Brain microvascular endothelial cell (primary cell): ENCODE measurements around the gene ELMO1.

ENCODE experiments used
- DNase-seq: peaks from one replicate; pipeline ENCODE4 v3.0.0-alpha.2; 2020
- H3K27ac ChIP-seq: fragments of 250-450 bp; sonication (Bioruptor Pico); 2 replicates; pipeline ENCODE4 v1.5.1; 2020; ENCODE audit warnings: mild to moderate bottlenecking, moderate library complexity
- H3K27me3 ChIP-seq: fragments of 250-450 bp; sonication (Bioruptor Pico); replicated peaks from 2 replicates; pipeline ENCODE4 v1.5.1; 2020; ENCODE audit warnings: mild to moderate bottlenecking
- H3K36me3 ChIP-seq: fragments of 250-450 bp; sonication (Bioruptor Pico); replicated peaks from 2 replicates; pipeline ENCODE4 v1.5.1; 2020; ENCODE audit warnings: mild to moderate bottlenecking
- H3K4me3 ChIP-seq: 2 replicates; pipeline ENCODE4 v1.5.1; 2011; ENCODE audit warnings: low read depth, mild to moderate bottlenecking, control low read depth, low read length, moderate library complexity
- in situ Hi-C: cut with HindIII; loops from 2 replicates; pipeline ENCODE4 v1.10.0; 2017; ENCODE audit warnings: low sequenced_read_pairs, low pct_ligation_motif_present
- TF ChIP-seq, protein P1 (sequence below): IDR thresholded peaks from 2 replicates; pipeline ENCODE4 v1.5.1; 2011; ENCODE audit warnings: low read depth, mild to moderate bottlenecking, moderate library complexity, low read length, control low read depth, inconsistent platforms; ENCODE audit errors: missing control alignments

ELMO1 gene

DNA sequence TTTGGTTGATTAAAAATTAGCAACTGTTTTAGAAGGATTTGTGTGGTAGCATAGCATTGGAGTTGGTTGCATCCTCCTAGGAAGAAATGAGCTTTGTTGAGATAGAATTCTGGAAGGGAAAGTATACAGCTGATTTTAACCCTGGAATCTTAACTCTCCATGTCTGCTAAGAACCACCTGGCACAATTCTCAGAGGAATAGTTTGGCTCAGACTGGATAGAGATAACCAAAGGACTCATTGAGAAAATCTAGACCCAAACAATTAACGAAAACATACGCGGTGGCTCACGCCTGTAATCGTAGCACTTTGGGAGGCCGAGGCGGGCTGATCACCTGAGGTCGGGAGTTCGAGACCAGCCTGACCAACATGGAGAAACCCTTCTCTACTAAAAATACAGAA, 625.3 kb downstream of the ELMO1 start:
- Histone ChIP-seq H3K36me3 (no peaks in the 10 kb centered on the region), H3K27me3 (no peaks in the 10 kb centered on the region), H3K27ac (no peak overlapping the region), H3K4me3 (no peak overlapping the region)
- TF ChIP-seq, protein P1, sequence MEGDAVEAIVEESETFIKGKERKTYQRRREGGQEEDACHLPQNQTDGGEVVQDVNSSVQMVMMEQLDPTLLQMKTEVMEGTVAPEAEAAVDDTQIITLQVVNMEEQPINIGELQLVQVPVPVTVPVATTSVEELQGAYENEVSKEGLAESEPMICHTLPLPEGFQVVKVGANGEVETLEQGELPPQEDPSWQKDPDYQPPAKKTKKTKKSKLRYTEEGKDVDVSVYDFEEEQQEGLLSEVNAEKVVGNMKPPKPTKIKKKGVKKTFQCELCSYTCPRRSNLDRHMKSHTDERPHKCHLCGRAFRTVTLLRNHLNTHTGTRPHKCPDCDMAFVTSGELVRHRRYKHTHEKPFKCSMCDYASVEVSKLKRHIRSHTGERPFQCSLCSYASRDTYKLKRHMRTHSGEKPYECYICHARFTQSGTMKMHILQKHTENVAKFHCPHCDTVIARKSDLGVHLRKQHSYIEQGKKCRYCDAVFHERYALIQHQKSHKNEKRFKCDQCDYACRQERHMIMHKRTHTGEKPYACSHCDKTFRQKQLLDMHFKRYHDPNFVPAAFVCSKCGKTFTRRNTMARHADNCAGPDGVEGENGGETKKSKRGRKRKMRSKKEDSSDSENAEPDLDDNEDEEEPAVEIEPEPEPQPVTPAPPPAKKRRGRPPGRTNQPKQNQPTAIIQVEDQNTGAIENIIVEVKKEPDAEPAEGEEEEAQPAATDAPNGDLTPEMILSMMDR, result no peak
- DNase-seq, result no peak
- in situ Hi-C loops, result no loop called here

DNA sequence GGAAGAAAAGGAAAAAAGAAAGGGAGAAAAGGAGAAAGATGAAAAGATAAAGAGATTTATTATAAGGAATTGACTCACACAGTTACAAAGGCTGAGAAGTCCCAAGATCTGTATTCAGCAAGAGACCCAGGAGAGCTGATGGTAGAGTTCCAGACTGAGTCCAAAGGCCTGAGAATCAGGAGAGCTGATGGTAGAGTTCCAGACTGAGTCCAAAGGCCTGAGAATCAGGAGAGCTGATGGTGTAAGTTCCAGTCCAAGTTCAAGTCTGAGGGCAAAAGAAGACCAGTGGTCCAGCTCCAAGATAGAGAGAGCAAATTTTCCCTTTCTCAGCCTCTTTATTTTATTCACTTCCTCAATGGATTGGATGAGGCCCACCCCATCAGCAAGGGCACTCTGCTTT, 627.0 kb downstream of the ELMO1 start:
- in situ Hi-C loops, result no loop called here
- Histone ChIP-seq H3K27me3 (no peaks in the 10 kb centered on the region), H3K27ac (no peak overlapping the region), H3K4me3 (no peak overlapping the region), H3K36me3 (no peaks in the 10 kb centered on the region)
- no peak for DNase-seq
- TF ChIP-seq, protein P1, result no peak

DNA sequence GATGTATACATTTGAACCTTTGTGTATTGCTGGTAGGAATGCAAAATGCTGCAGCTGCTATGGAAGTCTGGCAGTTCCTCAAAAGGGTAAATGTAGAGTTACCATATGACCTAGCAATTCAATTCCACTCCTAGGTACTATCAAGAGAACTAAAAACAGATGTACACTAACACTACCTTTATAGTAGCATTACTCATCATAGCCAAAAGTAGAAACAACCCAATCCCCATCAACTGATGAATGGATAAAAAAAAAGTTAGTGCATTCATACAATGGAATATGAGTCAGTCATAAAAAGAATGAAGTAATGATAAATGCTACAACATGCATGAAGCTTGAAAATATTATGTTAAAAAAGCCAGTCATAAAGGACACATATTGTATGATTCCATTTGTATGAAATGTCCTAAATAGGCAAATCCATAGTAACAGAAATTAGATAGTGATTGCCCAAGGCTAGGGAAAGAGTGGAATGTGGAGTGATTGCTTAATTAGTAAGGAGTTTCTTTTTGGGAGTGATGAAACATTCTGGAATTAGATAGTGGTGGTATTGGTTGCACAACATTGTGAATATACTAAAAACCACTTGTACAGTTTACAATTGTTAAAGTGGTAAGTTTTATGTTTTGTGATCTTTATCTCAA, 628.0 kb downstream of the ELMO1 start:
- DNase-seq, result no peak
- TF ChIP-seq, protein P1, result no peak
- Histone ChIP-seq H3K27ac (no peak overlapping the region), H3K4me3 (no peak overlapping the region), H3K36me3 (no peaks in the 10 kb centered on the region), H3K27me3 (no peaks in the 10 kb centered on the region)
- in situ Hi-C loops, result no loop called here

DNA sequence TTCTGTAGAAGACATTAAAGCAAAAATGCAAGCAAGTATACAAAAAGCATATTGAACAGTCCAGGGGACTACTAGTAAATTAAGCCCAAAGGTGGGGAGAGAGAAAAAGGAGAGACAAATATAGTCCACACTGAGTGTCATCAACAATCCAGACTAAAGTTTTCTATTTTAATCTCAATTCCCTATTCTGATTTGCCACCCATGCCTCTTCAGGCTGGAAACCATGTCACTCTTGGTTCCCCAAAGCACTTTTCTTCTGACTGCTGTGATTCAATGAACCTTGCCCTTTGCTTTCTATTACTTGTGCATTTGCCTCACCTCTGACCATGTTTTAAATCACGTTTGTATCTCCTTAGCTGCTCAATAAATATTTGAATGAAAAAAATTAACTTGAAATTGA, 629.0 kb downstream of the ELMO1 start:
- in situ Hi-C loops, result no loop called here
- no peak overlapping the region for H3K27ac ChIP-seq
- H3K4me3 ChIP-seq, result no peak overlapping the region
- TF ChIP-seq, protein P1, result no peak
- H3K27me3 ChIP-seq, result no peaks in the 10 kb centered on the region
- no peak for DNase-seq
- no peaks in the 10 kb centered on the region for H3K36me3 ChIP-seq

DNA sequence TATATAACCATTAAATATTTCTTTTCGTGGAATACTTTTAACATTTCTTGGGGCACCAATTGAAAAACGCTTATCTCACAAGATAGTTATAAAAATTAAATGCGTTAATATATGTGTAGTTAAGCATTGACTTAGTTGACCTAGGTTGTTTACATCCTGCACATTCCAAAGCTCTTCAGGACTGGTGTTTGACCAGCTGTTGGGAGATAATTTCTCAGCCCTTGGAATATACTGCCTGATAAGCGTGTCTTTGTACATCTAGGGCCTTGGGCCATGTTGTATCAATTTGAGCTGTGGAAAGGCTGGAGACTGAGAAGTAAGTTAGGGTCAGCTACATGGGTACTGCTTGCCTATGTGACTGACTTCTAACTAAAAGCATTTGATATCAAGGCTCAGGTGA, 634.4 kb downstream of the ELMO1 start:
- Histone ChIP-seq H3K36me3 (no peaks in the 10 kb centered on the region), H3K4me3 (no peak overlapping the region), H3K27me3 (no peaks in the 10 kb centered on the region), H3K27ac (no peak overlapping the region)
- TF ChIP-seq, protein P1, result no peak
- DNase-seq, result no peak
- in situ Hi-C loops, result no loop called here

DNA sequence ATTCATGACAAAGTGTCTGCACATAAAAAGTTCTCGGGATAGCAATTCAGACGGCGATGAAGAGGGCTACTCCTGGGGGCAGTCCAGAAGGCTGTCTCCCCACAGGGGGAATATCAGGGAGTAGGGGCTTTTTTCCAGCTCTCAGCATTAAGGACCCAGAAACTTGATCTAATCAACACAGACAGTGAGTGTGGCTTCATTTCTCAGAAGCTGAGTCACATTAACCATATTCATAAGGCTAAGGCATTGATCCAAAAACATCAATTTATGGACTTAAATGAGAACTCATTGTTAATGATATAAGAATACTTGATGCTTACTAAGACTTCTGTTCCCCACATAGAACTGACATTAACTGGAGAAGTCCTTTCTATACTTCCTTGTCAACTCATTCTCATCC, 636.9 kb downstream of the ELMO1 start:
- H3K4me3 ChIP-seq, result no peak overlapping the region
- TF ChIP-seq, protein P1, result no peak
- no peaks in the 10 kb centered on the region for H3K36me3 ChIP-seq
- in situ Hi-C loops, result no loop called here
- no peaks in the 10 kb centered on the region for H3K27me3 ChIP-seq
- DNase-seq, result no peak
- H3K27ac ChIP-seq, result no peak overlapping the region
